ENCODE data around the gene ANO4. TPM values are rescaled to one million over a fixed set of nuclear protein-coding genes. Genes with fewer than 3 reads are reported as not detected.

ANO4 gene
- total and polyA plus RNA-seq, 2 donors (not counting 1 experiment from before 2014, with no cell fraction given) = not detected

DNA sequence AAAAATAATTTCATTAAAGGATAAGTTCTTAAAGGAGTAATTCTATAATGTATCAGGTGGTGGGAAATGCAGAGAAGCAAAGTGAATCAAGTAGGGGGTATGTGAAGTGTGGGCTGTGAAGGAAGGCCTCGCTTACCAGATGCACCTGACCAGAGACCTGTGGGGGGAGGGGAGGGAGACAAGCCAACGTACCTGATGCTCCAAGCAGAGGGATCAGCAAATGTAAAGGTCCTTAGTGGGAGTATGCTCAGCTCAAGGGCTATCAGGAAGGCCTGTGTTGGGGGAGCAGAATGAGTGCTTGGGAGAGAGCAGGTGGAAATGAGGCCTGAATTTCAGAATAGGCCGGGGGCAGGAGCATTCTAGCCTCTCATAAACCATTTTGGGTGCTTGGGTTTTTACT lies 57.1 kb downstream of the ANO4 start:
- Histone ChIP-seq H3K27ac (ENCODE audit: low read length in 2 of 2) (no peak overlapping the region), H3K36me3 (replicated peaks in 1 of 2; ENCODE audit: control extremely low read depth in 1 of 2, control insufficient read depth in 1 of 2, extremely low read depth in 1 of 2, insufficient read depth in 2 of 2, low read length in 1 of 2) (no peaks in the 10 kb centered on the region), H3K4me3 (ENCODE audit: control extremely low read depth in 1 of 5, extremely low read depth in 1 of 5, insufficient read depth in 1 of 5, low read depth in 2 of 5, low read length in 4 of 5) (no peak overlapping the region), H4K20me1 (ENCODE audit: control insufficient read depth, insufficient read depth, low read length, poor library complexity, severe bottlenecking) (no peaks in the 10 kb centered on the region), H3K27me3 (replicated peaks in 1 of 4; ENCODE audit: control extremely low read depth in 1 of 4, control insufficient read depth in 3 of 4, insufficient read depth in 4 of 4, low read length in 3 of 4) (no peaks in the 10 kb centered on the region), H3K4me1 (ENCODE audit: control insufficient read depth in 2 of 2, insufficient read depth in 2 of 2, low read length in 2 of 2) (no peaks in the 10 kb centered on the region), H3K9me3 (ENCODE audit: control extremely low read depth in 1 of 3, control insufficient read depth in 2 of 3, insufficient read depth in 1 of 3, low read length in 2 of 3) (no peaks in the 10 kb centered on the region), H3K79me2 (ENCODE audit: control insufficient read depth, insufficient read depth, low read length) (no peaks in the 10 kb centered on the region), H3K9ac (ENCODE audit: low read length) (no peak overlapping the region), H2AFZ (ENCODE audit: insufficient read depth, low read depth, low read length, poor library complexity, severe bottlenecking) (no peak overlapping the region), H3K4me2 (replicated peaks; ENCODE audit: low read depth, low read length, poor library complexity, severe bottlenecking) (no peak overlapping the region)
- POLR2A ChIA-PET = no interaction called here
- intact Hi-C loops (cut with micrococcal nuclease) = no loop called here
- CTCF ChIA-PET = no interaction called here
- Mint-ChIP-seq H3K9me3 (ENCODE audit: insufficient read depth) (no peaks in the 10 kb centered on the region), H3K27ac (no peak overlapping the region), H3K4me1 (no peaks in the 10 kb centered on the region), H3K27me3 (peaks cover 4% of the 10 kb centered on the region), H3K4me3 (no peak overlapping the region)
- DNase-seq (no peak), ATAC-seq (ENCODE audit: low read depth) (no peak)
- WGBS (ENCODE audit: insufficient coverage) = 59% methylated on average over 2 of the region's 3 CpGs
- TF ChIP-seq, protein P1, sequence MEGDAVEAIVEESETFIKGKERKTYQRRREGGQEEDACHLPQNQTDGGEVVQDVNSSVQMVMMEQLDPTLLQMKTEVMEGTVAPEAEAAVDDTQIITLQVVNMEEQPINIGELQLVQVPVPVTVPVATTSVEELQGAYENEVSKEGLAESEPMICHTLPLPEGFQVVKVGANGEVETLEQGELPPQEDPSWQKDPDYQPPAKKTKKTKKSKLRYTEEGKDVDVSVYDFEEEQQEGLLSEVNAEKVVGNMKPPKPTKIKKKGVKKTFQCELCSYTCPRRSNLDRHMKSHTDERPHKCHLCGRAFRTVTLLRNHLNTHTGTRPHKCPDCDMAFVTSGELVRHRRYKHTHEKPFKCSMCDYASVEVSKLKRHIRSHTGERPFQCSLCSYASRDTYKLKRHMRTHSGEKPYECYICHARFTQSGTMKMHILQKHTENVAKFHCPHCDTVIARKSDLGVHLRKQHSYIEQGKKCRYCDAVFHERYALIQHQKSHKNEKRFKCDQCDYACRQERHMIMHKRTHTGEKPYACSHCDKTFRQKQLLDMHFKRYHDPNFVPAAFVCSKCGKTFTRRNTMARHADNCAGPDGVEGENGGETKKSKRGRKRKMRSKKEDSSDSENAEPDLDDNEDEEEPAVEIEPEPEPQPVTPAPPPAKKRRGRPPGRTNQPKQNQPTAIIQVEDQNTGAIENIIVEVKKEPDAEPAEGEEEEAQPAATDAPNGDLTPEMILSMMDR (IDR thresholded peaks at IDR 0.05) = no peak
- no peak for TF ChIP-seq EZH2 (IDR thresholded peaks at IDR 0.05; ENCODE audit: borderline replicate concordance, insufficient read depth, low read depth, low read length, poor library complexity, severe bottlenecking)

DNA sequence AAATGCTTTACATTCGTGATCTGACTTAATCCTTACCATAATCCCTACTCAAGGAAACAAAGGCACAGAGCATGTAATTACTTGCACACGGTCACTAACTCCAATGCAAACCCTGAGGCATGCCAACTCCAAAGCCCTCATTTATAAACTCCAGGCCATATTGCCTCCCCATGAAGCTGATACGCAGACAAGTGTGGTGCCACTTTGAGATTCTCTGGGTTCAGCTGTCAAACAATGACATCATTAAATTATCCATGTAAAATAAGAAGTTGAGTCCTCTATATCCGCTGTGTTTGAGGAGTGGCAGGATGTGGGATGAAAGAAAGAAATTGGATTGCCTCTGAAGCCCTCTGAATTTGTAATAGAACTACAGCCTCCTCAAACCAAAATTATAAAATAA lies 62.8 kb downstream of the ANO4 start:
- no peak overlapping the region for H2AFZ ChIP-seq (ENCODE audit: insufficient read depth, low read depth, low read length, poor library complexity, severe bottlenecking)
- H4K20me1 ChIP-seq (ENCODE audit: control insufficient read depth, insufficient read depth, low read length, poor library complexity, severe bottlenecking) = no peaks in the 10 kb centered on the region
- H3K9me3 Mint-ChIP-seq (ENCODE audit: insufficient read depth) = no peaks in the 10 kb centered on the region
- no peak overlapping the region for H3K4me3 ChIP-seq (ENCODE audit: control extremely low read depth in 1 of 5, extremely low read depth in 1 of 5, insufficient read depth in 1 of 5, low read depth in 2 of 5, low read length in 4 of 5)
- no peak overlapping the region for H3K4me2 ChIP-seq (replicated peaks; ENCODE audit: low read depth, low read length, poor library complexity, severe bottlenecking)
- no peaks in the 10 kb centered on the region for H3K4me1 Mint-ChIP-seq
- H3K79me2 ChIP-seq (ENCODE audit: control insufficient read depth, insufficient read depth, low read length) = no peaks in the 10 kb centered on the region
- H3K27me3 ChIP-seq (replicated peaks in 1 of 4; ENCODE audit: control extremely low read depth in 1 of 4, control insufficient read depth in 3 of 4, insufficient read depth in 4 of 4, low read length in 3 of 4) = no peaks in the 10 kb centered on the region
- intact Hi-C loops (cut with micrococcal nuclease) = no loop called here
- no peak for TF ChIP-seq EZH2 (IDR thresholded peaks at IDR 0.05; ENCODE audit: borderline replicate concordance, insufficient read depth, low read depth, low read length, poor library complexity, severe bottlenecking)
- TF ChIP-seq, protein P1 (IDR thresholded peaks at IDR 0.05) = no peak
- H3K9me3 ChIP-seq (ENCODE audit: control extremely low read depth in 1 of 3, control insufficient read depth in 2 of 3, insufficient read depth in 1 of 3, low read length in 2 of 3) = no peaks in the 10 kb centered on the region
- no peak overlapping the region for H3K27ac ChIP-seq (ENCODE audit: low read length in 2 of 2)
- no peaks in the 10 kb centered on the region for H3K4me1 ChIP-seq (ENCODE audit: control insufficient read depth in 2 of 2, insufficient read depth in 2 of 2, low read length in 2 of 2)
- H3K27ac Mint-ChIP-seq = no peak overlapping the region
- peaks cover 4% of the 10 kb centered on the region for H3K27me3 Mint-ChIP-seq
- no peak overlapping the region for H3K4me3 Mint-ChIP-seq
- DNase-seq (no peak), ATAC-seq (ENCODE audit: low read depth) (no peak)
- H3K9ac ChIP-seq (ENCODE audit: low read length) = no peak overlapping the region
- ChIA-PET CTCF (no interaction called here), POLR2A (no interaction called here)
- no peaks in the 10 kb centered on the region for H3K36me3 ChIP-seq (replicated peaks in 1 of 2; ENCODE audit: control extremely low read depth in 1 of 2, control insufficient read depth in 1 of 2, extremely low read depth in 1 of 2, insufficient read depth in 2 of 2, low read length in 1 of 2)
- WGBS (ENCODE audit: insufficient coverage) = no CpG with 5 or more reads among the region's 4 CpGs

Measured in B cell (primary cell).